ENCODE data around the gene SMARCA4. TPM values are rescaled to one million over a fixed set of nuclear protein-coding genes. Genes with fewer than 3 reads are reported as not detected.

SMARCA4 gene
- total RNA-seq, 1 experiment from 2014 or later = 127 TPM

GRCh38 chr19:11038511-11038910, 77.7 kb downstream of the SMARCA4 start:
- no peak for DNase-seq (ENCODE audit: unreplicated experiment)
- no TSS peak for BruUV-seq (replicated peaks)
- peak overlapping the region; percentile 61 for H3K27ac Mint-ChIP-seq (ENCODE audit: low read depth, unreplicated experiment)
- H3K9me3 Mint-ChIP-seq (ENCODE audit: unreplicated experiment) = no peaks in the 10 kb centered on the region
- H3K36me3 Mint-ChIP-seq (ENCODE audit: insufficient read depth, unreplicated experiment) = peaks cover 81% of the 10 kb centered on the region
- H3K4me3 Mint-ChIP-seq (ENCODE audit: unreplicated experiment) = no peak overlapping the region
- POLR2A ChIA-PET = interaction anchor here (1.8 kb wide), 1 partner anchor 51 kb away, joined by 8 read pairs; the partner anchor contains the start of gene LDLR
- no peaks in the 10 kb centered on the region for H3K27me3 Mint-ChIP-seq (ENCODE audit: insufficient read depth, unreplicated experiment)
- CTCF ChIA-PET = interaction anchor here (1.2 kb wide), 1 partner anchor 88 kb away, joined by 4 read pairs; no protein-coding TSS in a partner anchor
- no peak for TF ChIP-seq CTCF (IDR thresholded peaks at IDR 0.05; ENCODE audit: unreplicated experiment)
- H3K4me1 Mint-ChIP-seq (ENCODE audit: insufficient read depth, unreplicated experiment) = peaks cover 35% of the 10 kb centered on the region
- intact Hi-C loops (cut with micrococcal nuclease) = no loop called here

GRCh38 chr19:11041194-11041593, 80.4 kb downstream of the SMARCA4 start:
- BruUV-seq (replicated peaks) = no TSS peak
- ChIA-PET CTCF (interaction anchor here (0.5 to 0.8 kb wide), 3 partner anchors 44 to 323 kb away, joined by 3 read pairs; no protein-coding TSS in a partner anchor), POLR2A (no interaction called here)
- H3K36me3 Mint-ChIP-seq (ENCODE audit: insufficient read depth, unreplicated experiment) = peaks cover 76% of the 10 kb centered on the region
- no peak for DNase-seq (ENCODE audit: unreplicated experiment)
- no peak for TF ChIP-seq CTCF (IDR thresholded peaks at IDR 0.05; ENCODE audit: unreplicated experiment)
- peak overlapping the region; percentile 84 for H3K27ac Mint-ChIP-seq (ENCODE audit: low read depth, unreplicated experiment)
- no peaks in the 10 kb centered on the region for H3K27me3 Mint-ChIP-seq (ENCODE audit: insufficient read depth, unreplicated experiment)
- intact Hi-C loops (cut with micrococcal nuclease) = no loop called here
- peaks cover 19% of the 10 kb centered on the region for H3K4me1 Mint-ChIP-seq (ENCODE audit: insufficient read depth, unreplicated experiment)
- no peaks in the 10 kb centered on the region for H3K9me3 Mint-ChIP-seq (ENCODE audit: unreplicated experiment)
- H3K4me3 Mint-ChIP-seq (ENCODE audit: unreplicated experiment) = no peak overlapping the region

- Mint-ChIP-seq H3K9me3 (ENCODE audit: unreplicated experiment) (no peaks in the 10 kb centered on the region), H3K27ac (ENCODE audit: low read depth, unreplicated experiment) (peak overlapping the region; percentile 84), H3K4me3 (ENCODE audit: unreplicated experiment) (no peak overlapping the region), H3K27me3 (ENCODE audit: insufficient read depth, unreplicated experiment) (no peaks in the 10 kb centered on the region), H3K4me1 (ENCODE audit: insufficient read depth, unreplicated experiment) (peaks cover 13% of the 10 kb centered on the region), H3K36me3 (ENCODE audit: insufficient read depth, unreplicated experiment) (peaks cover 76% of the 10 kb centered on the region)
- peak; percentile 59 for DNase-seq (ENCODE audit: unreplicated experiment)
- no peak for TF ChIP-seq CTCF (IDR thresholded peaks at IDR 0.05; ENCODE audit: unreplicated experiment)
- intact Hi-C loops (cut with micrococcal nuclease) = no loop called here
- CTCF ChIA-PET = no interaction called here
- POLR2A ChIA-PET = interaction anchor here (0.6 to 1.2 kb wide), 2 partner anchors 46 to 47 kb away, joined by 3 read pairs; partner anchors contain the start of gene LDLR
- BruUV-seq (replicated peaks) = no TSS peak
Measured at GRCh38 chr19:11041966-11042627, 81.3 kb downstream of the SMARCA4 start.

- Mint-ChIP-seq H3K27ac (ENCODE audit: low read depth, unreplicated experiment) (no peak overlapping the region), H3K4me3 (ENCODE audit: unreplicated experiment) (no peak overlapping the region), H3K36me3 (ENCODE audit: insufficient read depth, unreplicated experiment) (peaks cover 57% of the 10 kb centered on the region), H3K27me3 (ENCODE audit: insufficient read depth, unreplicated experiment) (no peaks in the 10 kb centered on the region), H3K4me1 (ENCODE audit: insufficient read depth, unreplicated experiment) (peaks cover 13% of the 10 kb centered on the region), H3K9me3 (ENCODE audit: unreplicated experiment) (no peaks in the 10 kb centered on the region)
- no peak for DNase-seq (ENCODE audit: unreplicated experiment)
- ChIA-PET POLR2A (no interaction called here), CTCF (interaction anchor here (1.1 to 3.6 kb wide), 2 partner anchors 8 to 53 kb away, joined by 3 to 18 read pairs; no protein-coding TSS in a partner anchor)
- BruUV-seq (replicated peaks) = no TSS peak
- TF ChIP-seq CTCF (IDR thresholded peaks at IDR 0.05; ENCODE audit: unreplicated experiment) = no peak
- intact Hi-C loops (cut with micrococcal nuclease) = no loop called here
Measured at GRCh38 chr19:11044431-11044830, 83.6 kb downstream of the SMARCA4 start.

Measured in MCF 10A (cell line).